MV-4-11 (cell line): ENCODE results near the gene ERICH4.
A peak's percentile ranks its signal among the peaks of the same experiment; 100 is the strongest.
"Not testable (repeated sequence)": the region's sequence is repeated elsewhere in the genome, so short reads cannot be mapped to it uniquely, and the experiment has no call there.

ENCODE experiments used
- DNase-seq: peaks from one replicate; lab custom pipeline; 2025; lab: John Stamatoyannopoulos, UW

The ERICH4 gene, protein sequence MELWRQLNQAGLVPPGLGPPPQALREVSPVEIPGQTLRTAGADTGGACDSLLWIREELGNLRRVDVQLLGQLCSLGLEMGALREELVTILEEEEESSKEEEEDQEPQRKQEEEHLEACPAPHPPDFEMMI

DNA sequence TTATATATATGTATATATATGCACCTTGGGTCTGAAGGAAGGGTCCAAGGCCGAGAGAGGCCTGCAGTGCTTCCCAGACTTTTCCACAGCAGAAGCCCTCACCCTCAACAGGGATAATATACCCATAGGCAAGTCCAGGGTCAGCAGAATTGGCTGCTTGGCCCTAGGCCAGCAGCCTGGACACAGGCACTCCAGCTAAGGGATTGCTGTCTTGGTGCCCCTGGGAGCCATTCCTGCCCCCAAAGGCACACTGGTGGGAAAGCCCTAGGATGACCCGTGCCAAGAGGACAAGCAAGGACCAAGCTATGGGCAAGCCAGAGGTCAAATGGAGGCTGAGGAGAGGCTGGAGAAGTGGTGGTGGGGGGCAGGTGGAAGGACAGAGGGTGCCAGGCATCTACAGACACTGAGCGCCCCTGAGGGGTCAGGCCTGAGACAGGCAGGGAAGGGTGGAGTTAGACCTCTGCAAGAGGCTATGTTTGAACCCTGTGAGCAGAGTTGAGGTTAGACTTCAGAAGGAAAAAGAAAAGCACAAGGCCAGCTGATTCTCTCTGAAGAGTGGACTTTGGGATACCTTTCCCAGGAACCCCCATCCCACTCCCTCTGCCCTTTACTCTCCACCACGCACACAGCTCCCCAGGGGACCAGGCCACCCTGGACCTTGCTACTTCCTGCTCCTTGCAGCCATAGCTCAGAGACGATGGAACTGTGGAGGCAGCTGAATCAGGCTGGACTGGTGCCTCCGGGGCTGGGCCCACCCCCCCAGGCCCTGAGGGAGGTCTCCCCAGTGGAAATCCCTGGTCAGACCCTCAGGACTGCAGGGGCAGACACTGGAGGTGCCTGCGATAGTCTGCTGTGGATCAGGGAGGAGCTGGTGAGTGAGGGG is at the start of gene ERICH4:
Gene ERICH4, plus strand, starts transcription at position 684 of the 883 bp plus-strand sequence. Its CDS starts 14 bp downstream, at position 698.
- peak; percentile 40 for DNase-seq

DNA sequence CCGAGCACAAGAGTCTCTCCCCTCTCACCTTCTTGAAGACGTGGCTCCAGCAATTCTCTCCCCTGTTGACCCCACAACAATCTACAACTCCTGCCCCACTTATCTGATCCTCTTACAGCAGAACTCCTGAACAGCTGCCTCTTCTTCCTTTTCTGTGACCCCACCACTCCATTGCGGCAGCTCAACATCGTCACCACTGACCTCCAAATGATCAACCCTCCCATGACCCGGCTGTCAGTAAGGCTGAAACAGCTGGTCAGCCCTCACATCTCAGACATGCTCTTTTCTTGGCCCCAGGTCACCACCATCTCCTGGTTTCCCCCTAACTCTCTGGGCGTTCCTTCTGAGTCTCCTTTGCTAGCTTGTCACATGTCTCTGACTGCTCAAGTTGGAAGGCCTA is 47.6 kb upstream of the ERICH4 start:
- DNase-seq: peak; percentile 43

DNA sequence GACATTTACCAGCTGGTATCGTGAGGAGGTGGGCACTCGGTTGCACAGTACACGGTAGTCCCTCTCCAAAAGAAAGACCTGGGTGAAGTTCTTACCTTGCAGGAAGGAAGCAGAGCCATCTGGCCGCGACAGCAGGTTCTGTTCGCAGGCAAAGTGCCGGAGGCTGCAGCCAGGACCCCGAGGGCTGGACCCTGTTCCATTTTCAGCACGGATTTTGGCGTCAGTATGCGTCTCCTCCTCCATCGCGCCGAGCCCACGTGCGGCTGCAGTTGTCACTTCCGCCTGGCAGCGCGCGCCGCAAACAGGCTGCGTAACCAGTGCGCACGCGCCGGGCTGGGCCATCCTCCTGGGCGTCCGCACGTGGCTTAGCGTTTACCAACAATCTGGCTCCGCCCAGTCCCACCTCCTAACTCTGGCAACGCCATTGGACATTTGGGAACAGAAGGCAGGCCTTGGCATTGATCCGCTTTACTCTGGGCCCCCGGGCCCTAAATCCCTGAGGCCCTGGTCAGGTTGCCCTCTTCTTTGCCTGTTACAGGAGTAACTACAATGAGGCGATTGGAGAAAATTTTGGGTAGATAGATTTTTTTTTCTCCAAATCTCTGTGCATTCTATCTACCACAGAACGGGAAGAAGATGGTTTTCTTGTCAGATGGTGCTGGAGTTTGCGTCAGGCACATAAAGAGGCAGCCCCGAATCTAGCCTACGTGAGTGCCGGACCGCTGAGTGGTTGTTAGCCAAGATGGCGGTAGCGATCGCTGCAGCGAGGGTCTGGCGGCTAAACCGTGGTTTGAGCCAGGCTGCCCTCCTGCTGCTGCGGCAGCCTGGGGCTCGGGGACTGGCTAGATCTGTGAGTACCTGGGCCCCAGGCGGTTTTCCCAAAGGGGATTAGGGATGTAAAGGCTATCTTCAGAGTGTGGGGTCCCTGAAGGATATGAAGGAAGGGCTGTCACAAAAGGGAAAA is 45.6 kb upstream of the ERICH4 start, which contains the start of the genes BCKDHA and EXOSC5:
Gene BCKDHA, plus strand, starts transcription at position 733 of the 964 bp plus-strand sequence. Its CDS starts 10 bp downstream, at position 743.
Gene EXOSC5, minus strand, starts transcription at position 274 of the 964 bp plus-strand sequence. Its CDS starts 31 bp downstream, at position 243.
- peak; percentile 100 for DNase-seq

DNA sequence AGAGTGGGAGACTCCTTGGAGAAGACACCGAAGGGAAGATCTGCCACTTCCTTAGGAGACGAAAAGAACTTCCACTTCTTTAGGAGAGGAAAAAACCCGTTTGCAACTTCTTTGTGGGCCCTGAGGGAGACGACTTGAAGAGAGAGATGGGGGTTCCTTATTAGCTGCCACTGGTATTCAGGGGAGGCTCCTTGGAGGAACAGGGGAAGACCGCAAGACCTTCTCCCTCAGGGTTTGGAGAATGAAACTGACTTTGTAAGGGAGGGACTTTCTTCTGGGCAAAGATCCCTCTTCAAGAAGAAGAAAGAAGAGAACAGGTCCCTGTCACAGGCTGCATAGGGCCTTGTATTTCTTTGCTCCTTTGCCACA is 44.9 kb upstream of the ERICH4 start:
- DNase-seq: peak; percentile 21

DNA sequence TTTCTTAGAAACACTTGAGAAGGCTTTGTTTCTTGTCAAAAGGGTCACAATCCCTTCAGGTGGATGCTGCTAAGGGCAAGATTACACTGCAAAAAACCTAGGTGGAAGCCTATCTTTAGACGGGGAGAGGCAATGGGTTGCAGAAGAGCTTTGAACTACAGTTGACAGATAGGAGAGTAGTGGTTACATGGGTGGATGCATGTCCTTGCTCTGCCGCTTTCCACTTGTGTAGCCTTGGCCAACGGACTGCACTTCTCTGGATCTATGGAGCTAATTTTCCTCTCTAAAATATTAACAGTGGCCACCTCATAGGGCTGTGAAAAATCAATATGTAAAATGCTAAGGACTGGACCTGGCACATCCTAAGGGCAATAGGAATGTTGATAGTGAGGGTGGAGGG is 44.4 kb upstream of the ERICH4 start:
- DNase-seq: no peak

DNA sequence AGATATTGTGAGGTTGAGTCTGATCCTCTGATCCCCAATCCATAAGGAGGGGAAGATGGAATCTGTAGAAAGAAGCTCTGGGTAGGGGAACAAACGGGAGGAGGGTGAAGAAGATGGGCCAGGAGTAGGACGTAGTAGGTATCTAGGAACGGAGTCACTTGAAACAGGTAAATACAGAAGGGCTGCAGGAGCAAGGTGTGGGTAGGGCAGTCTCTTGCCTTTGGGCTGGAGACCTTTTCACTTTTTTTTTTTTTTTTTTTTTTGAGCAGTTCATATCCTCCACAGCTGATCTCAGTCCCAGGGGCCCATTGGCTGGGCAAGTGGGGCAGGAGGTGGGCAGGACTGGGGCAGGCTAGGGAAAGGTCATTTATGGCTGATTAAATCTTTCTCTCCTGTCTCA is 43.9 kb upstream of the ERICH4 start:
- no peak for DNase-seq

DNA sequence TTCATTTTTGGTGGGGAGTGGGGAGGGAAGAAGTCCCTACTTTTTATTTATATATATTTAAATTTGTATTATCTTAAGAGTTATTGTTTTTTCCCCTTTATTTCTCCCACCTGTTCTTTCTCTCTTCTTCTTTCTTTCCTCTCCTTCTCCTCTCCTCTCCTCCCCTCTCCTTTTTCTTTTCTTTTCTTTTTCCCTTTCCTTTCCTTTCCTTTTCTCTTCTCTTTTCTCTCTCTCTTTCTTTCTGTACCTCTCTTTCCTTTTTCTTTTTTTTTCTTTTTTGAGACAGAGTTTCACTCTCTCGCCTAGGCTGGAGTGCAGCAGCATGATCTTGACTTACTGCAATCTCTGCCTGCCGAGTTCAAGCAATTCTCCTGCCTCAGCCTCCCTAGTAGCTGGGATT is 43.4 kb upstream of the ERICH4 start:
- no peak for DNase-seq

DNA sequence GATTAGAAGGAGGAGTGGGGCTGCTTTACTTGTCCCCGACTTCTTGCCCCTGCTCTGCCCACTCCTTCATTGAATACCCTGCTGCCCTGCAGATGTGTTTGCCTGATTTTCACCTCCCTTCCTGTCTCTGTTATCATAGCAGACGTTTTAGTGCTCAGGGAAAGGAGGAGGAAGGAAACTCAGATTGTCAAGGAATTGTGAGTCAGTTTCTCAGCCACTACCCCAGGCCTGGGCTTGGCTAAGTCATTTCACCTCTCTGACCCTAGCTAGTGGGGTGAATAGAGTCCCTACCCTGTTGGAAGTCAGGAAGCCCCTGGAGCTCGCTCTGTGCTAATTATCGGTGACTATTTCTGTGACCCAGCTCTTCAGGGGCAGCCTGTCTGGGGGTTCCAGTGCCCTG is 41.5 kb upstream of the ERICH4 start:
- no peak for DNase-seq

DNA sequence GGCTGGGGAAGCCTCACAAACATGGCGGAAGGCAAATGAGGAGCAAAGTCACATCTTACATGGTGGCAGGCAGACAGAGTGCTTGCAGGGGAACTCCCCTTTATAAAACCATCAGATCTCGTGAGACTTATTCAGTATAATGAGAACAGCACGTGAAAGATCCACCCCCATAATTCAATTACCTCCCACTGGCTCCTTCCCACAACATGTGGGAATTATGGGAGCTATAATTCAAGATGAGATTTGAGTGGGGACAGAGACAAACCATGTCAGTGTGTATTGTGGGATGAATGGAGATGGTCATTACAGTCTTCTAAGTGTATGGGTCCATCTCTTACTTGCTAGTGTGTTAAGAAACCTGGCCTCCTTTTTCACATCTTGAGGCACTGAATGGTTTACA is 40.9 kb upstream of the ERICH4 start:
- DNase-seq: no peak

DNA sequence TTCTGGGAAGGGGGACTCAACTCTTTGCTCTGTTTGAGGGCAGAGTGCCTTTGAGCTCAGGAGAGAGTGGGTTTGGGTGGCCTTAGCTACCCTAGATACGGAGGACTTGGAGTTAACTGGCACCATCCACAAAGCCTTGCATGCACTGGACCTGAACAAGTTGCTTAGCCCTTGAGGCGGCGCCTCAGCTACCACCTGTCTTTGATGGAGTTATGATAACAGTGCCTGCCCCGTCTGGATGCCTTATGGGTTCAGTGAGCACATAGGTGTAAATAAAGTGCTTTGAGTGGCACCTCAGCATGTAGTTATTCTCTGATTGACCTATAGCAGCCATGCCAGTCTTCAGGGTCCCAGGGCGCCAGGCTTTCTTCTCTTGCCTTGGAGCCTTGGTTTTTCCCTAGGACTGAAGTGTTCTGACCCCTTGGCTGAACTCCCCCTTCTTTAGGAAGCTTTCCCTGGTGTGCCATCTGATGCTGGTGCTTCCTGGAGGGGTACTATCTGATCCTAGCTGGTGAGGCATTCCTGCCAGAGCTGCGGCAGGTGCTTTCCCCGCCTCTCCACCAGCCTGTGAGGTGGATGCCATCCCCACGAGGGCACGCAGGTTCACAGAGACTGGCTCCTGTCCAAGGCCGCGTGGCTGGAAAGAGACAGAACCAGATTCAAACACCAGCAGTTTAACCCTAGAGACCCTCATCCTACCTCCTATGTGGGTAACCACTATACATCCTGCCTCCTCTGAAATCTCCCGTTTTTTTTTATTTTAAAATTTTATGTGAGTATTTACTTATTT is 39.6 kb upstream of the ERICH4 start:
- DNase-seq: no peak

DNA sequence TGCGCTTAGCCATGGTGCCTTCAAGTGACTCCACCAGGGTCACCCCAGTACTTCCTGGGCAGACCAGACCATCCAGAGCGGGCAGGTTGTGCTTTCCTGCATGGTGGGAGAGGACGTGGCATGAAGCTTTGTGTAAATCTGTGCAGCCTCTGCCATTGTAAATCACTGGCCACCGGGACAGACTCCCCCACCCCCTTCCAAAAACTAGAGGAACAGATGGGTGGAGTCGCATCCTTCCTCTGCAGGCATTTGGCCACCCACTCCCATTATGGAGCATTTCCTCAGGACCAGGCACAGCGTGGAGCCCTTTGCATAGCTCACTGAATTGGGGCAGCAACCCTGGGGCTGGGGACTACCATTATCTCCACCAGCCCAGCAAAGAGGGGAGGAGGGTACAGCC is 37.2 kb upstream of the ERICH4 start:
- DNase-seq: no peak

DNA sequence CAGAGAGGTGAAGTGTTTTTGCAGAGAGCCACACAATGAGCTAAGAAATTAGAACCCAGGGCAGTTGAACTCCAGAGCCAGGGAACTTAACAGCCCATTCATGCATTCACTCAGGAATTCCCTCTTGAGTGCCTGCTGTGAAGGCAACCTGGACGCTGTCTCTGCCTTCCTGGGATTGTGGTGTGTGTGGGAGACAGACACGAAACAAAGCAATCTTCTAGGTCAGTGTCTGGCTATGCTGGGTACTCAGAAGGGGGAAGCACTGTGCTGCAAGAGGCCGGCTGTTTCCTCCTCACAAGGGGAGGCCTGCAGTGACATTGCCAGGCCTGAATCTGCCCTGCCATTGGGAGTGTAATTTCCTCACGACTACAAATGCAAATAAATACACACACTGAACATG is 35.7 kb upstream of the ERICH4 start:
- peak; percentile 88 for DNase-seq

DNA sequence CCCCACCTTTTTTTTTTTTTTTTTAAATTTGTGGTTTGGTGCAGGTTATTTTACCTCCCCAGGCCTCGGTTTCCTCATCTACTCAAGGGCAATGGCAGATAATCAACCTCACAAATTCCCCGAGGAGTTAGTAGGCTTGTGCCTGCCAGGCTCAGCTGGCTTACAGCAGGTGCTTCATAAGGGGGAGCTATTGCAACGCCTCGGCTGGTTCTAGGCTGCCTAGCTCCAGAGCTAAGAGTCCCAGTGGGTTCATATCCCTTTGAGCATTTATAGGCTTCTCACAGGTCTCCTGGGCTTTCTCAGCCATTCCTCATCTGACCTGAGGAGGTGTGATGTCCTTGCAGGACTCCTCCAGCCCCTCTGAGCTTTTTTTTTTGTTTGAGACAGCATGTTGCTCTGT is 34.7 kb upstream of the ERICH4 start:
- DNase-seq: peak; percentile 75

DNA sequence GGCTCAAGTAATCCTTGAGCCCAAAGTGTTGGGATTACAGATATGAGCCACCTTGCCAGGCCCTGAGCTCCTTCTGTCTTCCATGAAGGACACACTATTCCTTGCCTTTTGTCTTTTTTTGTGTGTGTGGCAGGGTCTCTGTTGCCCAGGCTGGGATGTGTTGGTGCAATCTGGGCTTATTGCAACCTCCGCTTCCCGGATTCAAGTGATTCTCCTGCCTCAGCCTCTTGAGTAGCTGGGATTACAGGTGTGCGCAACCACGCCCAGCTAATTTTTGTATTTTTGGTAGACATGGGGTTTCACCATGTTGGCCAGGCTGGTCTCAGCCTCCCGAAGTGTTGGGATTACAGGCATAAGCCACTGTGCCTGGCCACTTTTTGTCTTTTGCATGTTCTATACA is 34.1 kb upstream of the ERICH4 start:
- DNase-seq: not testable (repeated sequence)

DNA sequence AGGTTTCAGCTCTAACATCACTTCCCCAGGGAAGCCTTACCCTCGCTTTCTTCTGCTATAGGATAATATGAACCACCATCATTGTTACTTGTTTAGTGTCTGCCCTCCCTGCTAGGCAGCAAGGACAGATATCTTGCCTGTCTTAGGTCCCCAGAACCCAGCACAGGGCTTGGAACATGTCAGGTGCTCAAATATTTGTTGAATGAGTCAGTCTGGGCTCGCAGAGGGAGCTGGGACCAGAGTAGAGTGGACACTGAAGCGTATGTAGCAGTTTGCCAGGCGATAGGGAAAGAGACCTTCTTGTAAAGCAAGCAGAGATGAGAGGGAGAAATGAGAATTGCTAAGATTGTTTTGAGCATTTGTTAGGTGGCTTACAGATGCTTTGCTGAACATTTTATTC is 33.7 kb upstream of the ERICH4 start:
- DNase-seq: no peak

DNA sequence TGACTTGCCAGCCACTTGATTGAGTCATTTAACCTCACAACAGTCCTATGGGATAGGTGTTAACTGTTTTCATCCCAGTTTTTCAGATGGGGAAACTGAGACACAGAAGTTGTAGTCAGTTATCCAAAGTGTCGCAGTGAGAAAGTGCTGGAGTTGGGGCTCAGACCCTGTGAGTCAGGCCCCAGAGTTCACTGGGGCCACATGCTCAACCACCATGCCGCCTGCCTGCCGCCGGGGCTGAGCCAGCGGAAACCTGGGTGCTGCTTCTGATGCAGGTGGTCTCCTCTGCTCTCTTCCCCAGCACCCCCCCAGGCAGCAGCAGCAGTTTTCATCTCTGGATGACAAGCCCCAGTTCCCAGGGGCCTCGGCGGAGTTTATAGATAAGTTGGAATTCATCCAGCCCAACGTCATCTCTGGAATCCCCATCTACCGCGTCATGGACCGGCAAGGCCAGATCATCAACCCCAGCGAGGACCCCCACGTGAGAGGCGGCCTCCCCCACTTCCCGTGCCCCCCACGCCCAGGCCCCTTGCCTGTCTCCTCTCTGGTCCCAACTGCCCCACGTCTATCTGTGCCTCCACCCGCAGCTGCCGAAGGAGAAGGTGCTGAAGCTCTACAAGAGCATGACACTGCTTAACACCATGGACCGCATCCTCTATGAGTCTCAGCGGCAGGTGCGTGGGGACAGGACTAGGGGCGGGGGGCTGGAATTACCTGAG is 32.5 kb upstream of the ERICH4 start:
- DNase-seq: peak; percentile 59

DNA sequence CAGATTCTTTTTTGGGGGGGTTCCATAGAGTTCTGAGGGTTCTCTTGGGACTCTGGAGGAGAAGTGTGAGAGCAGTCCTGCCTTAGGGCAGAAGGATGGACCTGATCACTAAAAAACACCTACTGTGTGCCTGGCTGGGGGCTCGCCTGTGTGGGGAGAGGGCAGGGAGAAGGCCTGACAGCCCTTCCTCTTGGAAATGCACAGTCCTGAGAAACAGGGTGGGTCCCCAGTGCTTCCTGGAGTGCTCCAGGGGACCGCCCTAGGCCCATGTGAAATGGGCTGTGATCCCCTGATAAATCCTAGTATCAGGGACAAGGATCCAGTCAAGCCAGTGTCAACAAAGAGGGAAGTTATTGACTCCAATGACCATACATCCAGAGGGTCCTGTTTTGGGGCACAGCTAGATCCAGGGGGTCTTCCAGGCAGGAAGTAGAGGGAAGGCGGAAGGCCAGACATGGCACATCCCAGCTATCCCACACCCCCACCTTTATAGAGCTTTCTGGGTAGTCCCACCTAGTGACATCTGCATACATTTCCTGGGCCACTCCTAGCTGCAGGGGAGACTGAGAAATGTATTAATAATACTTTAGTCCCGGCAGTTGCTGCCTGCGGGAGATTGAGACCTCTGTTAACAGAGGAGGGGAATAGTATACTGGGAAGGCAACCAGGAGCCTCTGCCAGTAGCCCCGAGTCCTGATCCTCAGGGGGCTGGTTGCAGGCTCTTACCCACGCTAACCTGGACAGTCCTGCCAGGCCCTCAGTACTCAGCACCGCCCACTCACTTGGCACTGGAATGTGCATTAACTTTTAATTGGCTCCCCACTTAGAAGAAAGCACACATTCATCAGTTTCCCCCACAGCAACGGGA is 31.6 kb upstream of the ERICH4 start:
- DNase-seq: no peak

DNA sequence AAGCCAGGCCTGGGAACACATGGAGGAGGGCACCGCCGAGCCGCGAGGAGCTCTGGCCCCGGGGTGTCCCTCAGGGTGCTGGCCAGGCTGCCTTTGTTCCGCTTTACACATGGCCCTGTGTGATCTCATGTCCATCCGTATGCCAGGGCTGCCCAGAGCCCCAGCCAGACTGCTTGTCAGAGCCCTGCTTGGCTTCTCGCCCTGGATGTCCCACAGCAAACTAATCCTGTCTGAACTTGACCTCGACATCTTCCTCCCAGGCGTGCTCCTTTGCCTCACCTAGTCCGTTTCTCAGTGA is 31.0 kb upstream of the ERICH4 start:
- DNase-seq: no peak

DNA sequence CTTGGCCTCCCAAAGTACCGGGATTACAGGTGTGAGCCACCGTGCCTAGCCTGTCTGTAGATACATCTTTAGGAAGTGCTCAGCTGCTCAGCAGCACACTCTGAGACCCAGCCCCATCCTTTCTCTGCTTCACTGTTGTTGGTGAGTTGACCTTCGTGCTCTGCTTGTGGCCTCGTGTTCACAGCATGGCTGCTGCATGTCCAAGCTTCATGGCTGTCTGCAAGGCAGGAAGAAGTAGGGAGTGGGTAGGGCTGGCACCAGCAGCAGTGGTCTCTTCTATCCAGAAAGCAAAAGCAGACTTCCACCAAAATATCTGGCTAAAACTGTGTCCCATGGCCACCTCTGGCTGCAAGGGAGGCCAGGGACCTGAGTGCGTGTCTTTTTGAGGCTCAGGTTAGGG is 30.0 kb upstream of the ERICH4 start:
- DNase-seq: no peak

DNA sequence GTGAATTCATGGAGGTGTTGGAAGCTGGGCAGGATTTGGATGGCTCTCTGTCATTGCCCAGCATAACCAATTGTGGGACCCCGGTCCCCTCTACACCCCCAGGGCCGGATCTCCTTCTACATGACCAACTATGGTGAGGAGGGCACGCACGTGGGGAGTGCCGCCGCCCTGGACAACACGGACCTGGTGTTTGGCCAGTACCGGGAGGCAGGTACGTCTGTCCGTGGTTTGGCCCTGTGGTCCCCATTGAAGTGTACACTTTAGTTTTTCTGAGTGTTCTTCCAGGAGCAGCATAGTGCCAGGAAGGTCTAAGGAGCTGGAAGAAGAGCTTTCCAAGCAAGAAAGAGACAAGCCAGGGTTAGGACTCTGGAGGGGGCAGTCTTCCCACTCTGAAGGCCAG is 29.0 kb upstream of the ERICH4 start:
- no peak for DNase-seq
